GM23338 (cell line): ENCODE measurements around the gene COG2. TPM values are rescaled to one million over a fixed set of nuclear protein-coding genes. Genes with fewer than 3 reads are reported as not detected.

Experiments used
- ATAC-seq: fragments of 200-7000 bp; cut with Tn5 transposase; 3 replicates; pipeline ENCODE4 v1.9.1; 2020
- DNase-seq: peaks from one replicate; pipeline ENCODE4 v3.0.0-alpha.2; 2015; ENCODE audit warnings: low spot score
- H2AFZ ChIP-seq: fragments of 200-600 bp; sonication (generic); 2 replicates; pipeline ENCODE4 v1.8.0; 2016; ENCODE audit warnings: antibody characterized with exemption, mild to moderate bottlenecking, moderate library complexity
- H3F3A ChIP-seq: fragments of 200-600 bp; sonication (generic); replicated peaks from 2 replicates; pipeline ENCODE4 v1.8.0; 2017; ENCODE audit warnings: antibody characterized with exemption, mixed run types, low read depth
- H3K27ac ChIP-seq: fragments of 200-600 bp; sonication (generic); 2 replicates; pipeline ENCODE4 v1.6.1; 2016; ENCODE audit warnings: low read depth
- H3K27me3 ChIP-seq: fragments of 200-600 bp; sonication (generic); 2 replicates; pipeline ENCODE4 v1.8.0; 2016; ENCODE audit warnings: mild to moderate bottlenecking, mixed run types, moderate library complexity; ENCODE audit not compliant: insufficient read depth
- H3K36me3 ChIP-seq: fragments of 200-600 bp; sonication (generic); 2 replicates; pipeline ENCODE4 v1.8.0; 2016; ENCODE audit warnings: mild to moderate bottlenecking; ENCODE audit not compliant: insufficient read depth
- H3K4me1 ChIP-seq: fragments of 200-600 bp; sonication (generic); 2 replicates; pipeline ENCODE4 v1.8.0; 2016; ENCODE audit warnings: mild to moderate bottlenecking, moderate library complexity; ENCODE audit not compliant: insufficient read depth
- H3K4me2 ChIP-seq: fragments of 200-600 bp; sonication (generic); 2 replicates; pipeline ENCODE4 v1.7.1; 2017; ENCODE audit warnings: mixed run types
- H3K4me3 ChIP-seq: fragments of 200-600 bp; sonication (generic); 2 replicates; pipeline ENCODE4 v1.6.1; 2016; ENCODE audit warnings: mixed run types
- H3K79me2 ChIP-seq: fragments of 200-600 bp; sonication (generic); replicated peaks from 2 replicates; pipeline ENCODE4 v1.8.0; 2017; ENCODE audit warnings: mild to moderate bottlenecking; ENCODE audit not compliant: insufficient read depth
- H3K9me2 ChIP-seq: fragments of 200-600 bp; sonication (generic); 2 replicates; pipeline ENCODE4 v1.8.0; 2017; ENCODE audit not compliant: insufficient read depth
- H4K20me1 ChIP-seq: fragments of 200-600 bp; sonication (generic); replicated peaks from 2 replicates; pipeline ENCODE4 v1.8.0; 2017; ENCODE audit warnings: mild to moderate bottlenecking; ENCODE audit not compliant: insufficient read depth
- H3K27ac Mint-ChIP-seq: 2 replicates; pipeline ENCODE4 v1.8.0; 2020; ENCODE audit warnings: inconsistent platforms, mild to moderate bottlenecking, moderate library complexity, mixed read lengths
- H3K27me3 Mint-ChIP-seq: 3 replicates; pipeline ENCODE4 v1.8.0; 2022; ENCODE audit warnings: low read depth, mild to moderate bottlenecking, moderate library complexity, mixed read lengths, inconsistent platforms; ENCODE audit not compliant: insufficient read depth, poor library complexity
- H3K36me3 Mint-ChIP-seq: 3 replicates; pipeline ENCODE4 v1.8.0; 2021; ENCODE audit warnings: low read depth, mild to moderate bottlenecking, inconsistent platforms, moderate library complexity, mixed read lengths
- H3K4me1 Mint-ChIP-seq: 3 replicates; pipeline ENCODE4 v1.8.0; 2020; ENCODE audit warnings: mild to moderate bottlenecking, inconsistent platforms, mixed read lengths
- H3K4me3 Mint-ChIP-seq: 3 replicates; pipeline ENCODE4 v1.8.0; 2021; ENCODE audit warnings: moderate library complexity, mild to moderate bottlenecking, inconsistent platforms, mixed read lengths
- H3K9me3 Mint-ChIP-seq: 3 replicates; pipeline ENCODE4 v1.8.0; 2020; ENCODE audit warnings: moderate library complexity, mild to moderate bottlenecking, inconsistent platforms, mixed read lengths
- CREB1 ChIP-seq: fragments of 250-450 bp; sonication (Bioruptor Pico); IDR thresholded peaks from 2 replicates; pipeline ENCODE4 v1.5.0; 2020; ENCODE audit warnings: low read depth, mild to moderate bottlenecking, moderate library complexity
- ETS1 ChIP-seq: IDR thresholded peaks from 2 replicates; pipeline ENCODE4 v1.6.1; 2016; ENCODE audit warnings: antibody characterized with exemption
- EZH2 ChIP-seq: fragments of 200-600 bp; sonication (generic); IDR thresholded peaks from one replicate; pipeline ENCODE4 v1.8.0; 2017; ENCODE audit warnings: antibody characterized with exemption, mild to moderate bottlenecking, low read depth; ENCODE audit not compliant: unreplicated experiment
- JUNB ChIP-seq: IDR thresholded peaks from one replicate; pipeline ENCODE4 v1.6.1; 2016; ENCODE audit warnings: antibody characterized with exemption; ENCODE audit not compliant: unreplicated experiment
- NANOG ChIP-seq: IDR thresholded peaks from 2 replicates; pipeline ENCODE4 v1.6.1; 2016; ENCODE audit warnings: antibody characterized with exemption, borderline replicate concordance
- REST ChIP-seq: IDR thresholded peaks from one replicate; pipeline ENCODE4 v1.6.1; 2018; ENCODE audit warnings: antibody characterized with exemption; ENCODE audit not compliant: unreplicated experiment
- STAT1 ChIP-seq: IDR thresholded peaks from one replicate; pipeline ENCODE4 v1.6.1; 2016; ENCODE audit warnings: antibody characterized with exemption; ENCODE audit not compliant: unreplicated experiment
- ZNF114 ChIP-seq: fragments of 250-450 bp; sonication (Bioruptor Pico); IDR thresholded peaks from 2 replicates; pipeline ENCODE4 v1.5.0; 2020; ENCODE audit warnings: mild to moderate bottlenecking, moderate library complexity
- ZNF331 ChIP-seq: fragments of 250-450 bp; sonication (Bioruptor Pico); IDR thresholded peaks from 2 replicates; pipeline ENCODE4 v1.5.0; 2020; ENCODE audit warnings: low read depth, mild to moderate bottlenecking, moderate library complexity
- ZNF462 ChIP-seq: fragments of 250-450 bp; sonication (Bioruptor Pico); IDR thresholded peaks from 2 replicates; pipeline ENCODE4 v1.5.0; 2020; ENCODE audit warnings: mild to moderate bottlenecking, moderate library complexity
- polyA plus RNA-seq: library from polyadenylated mRNA; unstranded; fragments of >200 nt; fragmentation: Nextera tagmentation; extraction: Ambion mirVana; gene quantifications from 2 replicates; pipeline ENCODE4 v1.2.1, GENCODE V29; 2016
- total RNA-seq: library from RNA; depleted of rRNA; stranded (reverse); fragments of >200 nt; shearing (Covaris generic); gene quantifications from 2 replicates; pipeline ENCODE4 v1.2.3, GENCODE V29; 2014
- TF ChIP-seq, protein P1 (sequence below), 2 experiments: fragments of 200-600 bp in 1 of 2; sonication (generic) in 1 of 2; conservative IDR thresholded peaks; 2 replicates each; pipeline versions ENCODE4 v1.5.1 to v1.6.1; 2016 to 2017; ENCODE audit warnings: antibody characterized with exemption in 2 of 2, low read depth in 2 of 2, mild to moderate bottlenecking in 2 of 2, moderate library complexity in 1 of 2

Gene COG2
- total and polyA plus RNA-seq, 2 experiments from 2014 or later = 35.8 to 38.5 TPM

DNA sequence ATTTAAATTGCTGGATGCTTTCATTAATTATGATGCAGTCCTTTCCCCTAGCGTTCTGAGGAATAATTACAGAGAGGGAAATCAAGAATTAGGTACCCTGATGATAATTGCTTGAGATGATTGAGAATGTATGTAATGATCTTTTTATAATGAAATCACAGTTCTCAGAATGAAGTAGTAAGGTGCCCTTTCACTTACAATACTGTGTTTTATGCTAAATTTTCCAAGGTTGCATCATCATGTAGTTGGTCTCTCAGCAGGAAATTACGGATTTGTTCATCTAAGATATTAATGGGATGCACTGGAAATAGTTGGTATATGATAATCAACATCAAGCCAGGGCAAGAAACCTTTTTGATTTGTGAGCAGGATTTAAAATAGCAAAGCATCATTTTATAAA, 37.5 kb downstream of the COG2 start:
- Histone ChIP-seq H4K20me1 (no peaks in the 10 kb centered on the region), H3K27ac (no peak overlapping the region), H3K79me2 (no peaks in the 10 kb centered on the region), H3K36me3 (peaks cover 29% of the 10 kb centered on the region), H3F3A (no peaks in the 10 kb centered on the region), H3K27me3 (no peaks in the 10 kb centered on the region), H3K9me2 (no peaks in the 10 kb centered on the region), H2AFZ (no peak overlapping the region), H3K4me3 (no peak overlapping the region), H3K4me1 (no peaks in the 10 kb centered on the region), H3K4me2 (no peak overlapping the region)
- Mint-ChIP-seq H3K4me3 (no peak overlapping the region), H3K36me3 (peaks cover 54% of the 10 kb centered on the region), H3K4me1 (no peaks in the 10 kb centered on the region), H3K27ac (no peak overlapping the region), H3K9me3 (no peaks in the 10 kb centered on the region), H3K27me3 (no peaks in the 10 kb centered on the region)
- no peak for TF ChIP-seq REST
- no peak for TF ChIP-seq ZNF331 (CRISPR knock-in tag)
- TF ChIP-seq JUNB = no peak
- TF ChIP-seq EZH2 = no peak
- TF ChIP-seq, protein P1, sequence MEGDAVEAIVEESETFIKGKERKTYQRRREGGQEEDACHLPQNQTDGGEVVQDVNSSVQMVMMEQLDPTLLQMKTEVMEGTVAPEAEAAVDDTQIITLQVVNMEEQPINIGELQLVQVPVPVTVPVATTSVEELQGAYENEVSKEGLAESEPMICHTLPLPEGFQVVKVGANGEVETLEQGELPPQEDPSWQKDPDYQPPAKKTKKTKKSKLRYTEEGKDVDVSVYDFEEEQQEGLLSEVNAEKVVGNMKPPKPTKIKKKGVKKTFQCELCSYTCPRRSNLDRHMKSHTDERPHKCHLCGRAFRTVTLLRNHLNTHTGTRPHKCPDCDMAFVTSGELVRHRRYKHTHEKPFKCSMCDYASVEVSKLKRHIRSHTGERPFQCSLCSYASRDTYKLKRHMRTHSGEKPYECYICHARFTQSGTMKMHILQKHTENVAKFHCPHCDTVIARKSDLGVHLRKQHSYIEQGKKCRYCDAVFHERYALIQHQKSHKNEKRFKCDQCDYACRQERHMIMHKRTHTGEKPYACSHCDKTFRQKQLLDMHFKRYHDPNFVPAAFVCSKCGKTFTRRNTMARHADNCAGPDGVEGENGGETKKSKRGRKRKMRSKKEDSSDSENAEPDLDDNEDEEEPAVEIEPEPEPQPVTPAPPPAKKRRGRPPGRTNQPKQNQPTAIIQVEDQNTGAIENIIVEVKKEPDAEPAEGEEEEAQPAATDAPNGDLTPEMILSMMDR (conservative IDR thresholded peaks at IDR 0.05; ENCODE audit: low read depth in 2 of 2) = no peak
- no peak for TF ChIP-seq CREB1 (CRISPR knock-in tag)
- no peak for TF ChIP-seq NANOG
- TF ChIP-seq ZNF462 = no peak
- TF ChIP-seq ETS1 = no peak
- no peak for TF ChIP-seq STAT1
- no peak for TF ChIP-seq ZNF114 (CRISPR knock-in tag)
- DNase-seq (no peak), ATAC-seq (no peak)
